NCI-H1092 treated with DMSO at 0.1 percent for 48 hours (cell line): ENCODE results near the gene KCTD8.

Experiments
- DNase-seq: peaks from one replicate; lab custom pipeline; 2025; lab: John Stamatoyannopoulos, UW

KCTD8 gene

DNA sequence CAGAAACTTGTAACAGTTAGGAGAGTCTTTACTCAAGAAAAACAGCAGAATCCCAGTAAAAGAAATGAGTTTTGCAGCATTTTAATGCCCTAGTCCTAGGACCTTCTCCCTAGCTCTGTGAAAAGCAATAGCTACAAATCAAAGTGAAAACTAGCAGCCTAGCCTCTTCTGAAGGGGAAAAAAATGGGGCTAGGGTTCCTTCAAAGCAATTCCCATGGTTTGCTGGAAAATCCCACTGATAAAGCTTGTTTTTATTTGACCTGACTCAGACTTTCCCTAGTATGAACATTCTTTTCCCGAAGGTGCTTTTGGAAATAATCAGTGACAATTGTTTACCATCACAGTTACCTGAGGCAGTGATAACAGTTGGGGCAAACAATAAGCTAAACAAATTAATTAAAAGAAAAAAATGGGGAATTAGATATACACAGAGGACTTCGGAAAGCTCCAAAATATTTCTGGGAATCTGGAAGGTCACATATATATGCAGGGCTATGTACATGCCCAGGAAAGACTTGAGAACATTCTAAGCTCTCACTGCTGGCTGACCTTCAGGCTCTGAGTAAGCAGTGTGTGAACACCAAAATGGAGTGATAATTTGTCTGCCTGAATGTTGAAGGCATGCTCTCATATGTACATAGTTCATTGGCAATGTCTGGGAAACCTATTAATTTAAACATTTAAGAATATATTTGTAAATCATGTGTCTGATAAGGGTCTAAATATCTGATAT, 285.9 kb downstream of the KCTD8 start:
- DNase-seq: no peak

GRCh38 chr4:44161756-44162155, 286.9 kb downstream of the KCTD8 start:
- DNase-seq: no peak

GRCh38 chr4:44160776-44161367, 287.7 kb downstream of the KCTD8 start:
- DNase-seq: no peak

- no peak for DNase-seq
Observed at GRCh38 chr4:44159991-44160390, 288.6 kb downstream of the KCTD8 start.

DNA sequence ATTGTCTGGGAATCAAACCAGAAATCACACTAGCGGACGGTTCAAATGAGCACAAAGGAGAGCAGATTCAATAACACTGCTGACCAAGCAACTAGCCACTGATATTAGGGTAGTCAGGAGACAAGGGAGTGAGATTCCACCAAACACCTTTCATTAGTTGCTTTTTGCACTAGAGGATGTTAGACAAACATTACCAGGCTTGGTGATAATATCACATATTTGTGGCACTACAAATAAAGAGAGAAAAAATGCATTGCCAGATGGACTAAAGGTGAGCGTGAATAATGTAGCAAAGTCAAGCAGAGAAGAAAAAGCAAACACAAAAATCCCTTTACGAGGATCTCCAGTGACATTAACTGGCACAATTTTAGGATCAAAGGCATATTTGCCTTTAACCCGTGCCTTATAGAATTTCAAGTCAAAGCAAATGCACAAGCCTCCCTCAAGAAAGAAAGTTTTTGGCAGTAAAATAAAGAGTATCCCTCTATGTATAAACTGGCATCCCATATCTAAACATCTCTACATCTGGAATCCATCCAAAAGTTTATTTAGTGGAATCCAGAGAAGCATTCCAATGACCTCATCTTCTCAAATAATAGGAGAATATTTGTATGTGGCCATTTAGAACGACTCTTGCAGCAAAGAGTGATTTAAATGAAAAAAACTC, 290.9 kb downstream of the KCTD8 start:
- DNase-seq: no peak

- DNase-seq: no peak
Observed at GRCh38 chr4:44150091-44150576, 298.5 kb downstream of the KCTD8 start.

DNA sequence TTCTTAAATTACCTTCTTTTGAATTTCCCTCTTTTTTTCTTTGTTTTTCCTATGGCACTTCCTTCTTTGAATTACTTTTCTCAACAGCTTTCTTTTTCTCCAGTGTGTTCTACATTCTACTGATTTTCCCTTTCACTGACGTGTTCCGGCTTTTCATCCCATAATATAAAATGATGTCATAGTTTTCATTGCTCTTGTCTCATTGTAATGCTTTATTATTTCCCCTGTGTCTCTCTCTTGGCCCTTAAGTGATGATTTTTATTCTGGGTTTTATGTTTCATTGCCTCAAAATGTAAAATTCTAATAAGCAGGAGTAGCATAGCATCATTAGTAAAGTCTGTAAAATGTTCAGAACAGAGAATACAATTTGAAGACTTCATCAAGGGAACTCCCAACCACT, 299.3 kb downstream of the KCTD8 start:
- no peak for DNase-seq

DNA sequence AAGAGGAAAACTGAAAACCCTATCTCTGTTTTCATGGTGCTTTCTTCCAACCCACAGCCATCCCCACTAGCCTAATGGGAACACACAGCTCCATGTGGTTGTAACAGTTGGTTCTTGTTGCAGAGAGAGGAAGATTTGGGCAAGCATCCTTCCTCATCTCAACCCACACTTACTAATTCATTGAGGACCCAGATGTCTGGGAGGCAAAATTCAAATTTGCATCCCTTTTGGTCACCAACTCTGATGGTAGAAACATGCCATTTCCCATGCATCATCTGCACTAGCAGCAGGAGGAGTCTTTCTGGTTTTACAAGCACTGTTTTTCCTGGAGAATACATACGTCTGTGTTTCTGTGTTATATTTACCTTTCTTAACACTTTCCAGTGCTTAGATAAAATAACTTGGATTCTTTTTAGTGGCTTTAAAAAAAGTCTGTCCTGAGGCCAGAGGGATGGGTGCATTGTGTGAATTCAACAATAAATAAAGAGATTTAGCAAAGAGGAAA, 301.0 kb downstream of the KCTD8 start:
- DNase-seq: no peak

- DNase-seq: no peak
Observed at GRCh38 chr4:44146516-44146915, 302.1 kb downstream of the KCTD8 start.

DNA sequence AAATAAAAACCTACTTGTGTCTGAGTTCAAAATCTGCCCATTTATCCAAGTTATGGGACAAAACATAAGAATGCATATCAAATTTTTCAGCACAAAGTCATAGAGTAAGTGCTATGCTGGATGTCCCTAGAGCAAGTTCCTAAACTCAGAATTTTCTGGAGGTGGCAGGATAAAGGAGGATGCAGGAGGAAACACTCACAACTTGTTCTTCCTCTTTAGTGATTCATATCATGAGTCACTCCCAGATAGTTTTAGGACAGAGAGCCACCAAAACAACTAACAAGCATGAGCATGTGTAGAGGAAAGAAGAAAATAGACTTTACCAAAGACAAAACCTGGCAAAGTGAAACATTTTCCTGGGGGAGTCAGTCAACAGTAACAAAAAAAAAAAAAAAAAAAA, 302.7 kb downstream of the KCTD8 start:
- DNase-seq: no peak

DNA sequence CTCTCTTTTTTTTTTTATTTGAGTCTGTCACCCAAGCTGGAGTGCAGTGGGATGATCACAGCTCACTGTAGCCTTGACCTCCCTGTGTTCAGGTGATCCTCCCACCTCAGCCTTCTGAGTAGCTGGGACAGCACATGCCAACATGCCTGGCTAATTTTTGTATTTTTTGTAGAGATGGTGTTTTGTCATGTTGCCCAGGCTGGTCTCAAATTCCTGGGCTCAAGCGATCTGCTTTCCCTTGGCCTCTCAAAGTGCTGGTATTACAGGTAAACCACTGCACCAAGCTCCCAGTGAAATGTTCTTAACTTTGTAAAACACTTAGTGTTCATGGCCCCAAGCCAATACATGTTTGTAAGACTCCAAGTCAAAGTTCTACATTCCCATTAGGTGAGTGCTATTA, 316.1 kb downstream of the KCTD8 start:
- DNase-seq: no peak
